ENCODE data around the gene GET4.

DNA sequence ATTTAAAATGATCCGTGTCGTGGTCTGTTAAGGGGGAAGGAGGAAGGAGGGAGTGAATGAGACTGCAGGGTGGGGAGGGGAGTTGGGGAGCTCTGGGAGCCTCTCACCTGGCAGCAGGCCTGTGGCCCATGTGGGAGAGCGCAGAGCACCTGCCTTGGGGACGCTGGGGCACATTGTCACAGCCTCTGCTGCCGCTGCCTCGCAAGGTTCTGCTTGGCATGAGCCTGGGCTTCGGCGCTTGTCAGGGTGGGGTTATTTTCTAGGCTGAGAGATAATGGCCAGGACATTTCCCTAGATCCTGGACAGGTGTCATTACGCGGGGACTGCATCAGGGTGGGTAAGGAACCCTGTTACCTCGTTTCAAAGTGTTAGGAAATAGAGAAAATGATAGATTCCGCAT, 46.3 kb upstream of the GET4 start:
- TF ChIP-seq, protein P1, sequence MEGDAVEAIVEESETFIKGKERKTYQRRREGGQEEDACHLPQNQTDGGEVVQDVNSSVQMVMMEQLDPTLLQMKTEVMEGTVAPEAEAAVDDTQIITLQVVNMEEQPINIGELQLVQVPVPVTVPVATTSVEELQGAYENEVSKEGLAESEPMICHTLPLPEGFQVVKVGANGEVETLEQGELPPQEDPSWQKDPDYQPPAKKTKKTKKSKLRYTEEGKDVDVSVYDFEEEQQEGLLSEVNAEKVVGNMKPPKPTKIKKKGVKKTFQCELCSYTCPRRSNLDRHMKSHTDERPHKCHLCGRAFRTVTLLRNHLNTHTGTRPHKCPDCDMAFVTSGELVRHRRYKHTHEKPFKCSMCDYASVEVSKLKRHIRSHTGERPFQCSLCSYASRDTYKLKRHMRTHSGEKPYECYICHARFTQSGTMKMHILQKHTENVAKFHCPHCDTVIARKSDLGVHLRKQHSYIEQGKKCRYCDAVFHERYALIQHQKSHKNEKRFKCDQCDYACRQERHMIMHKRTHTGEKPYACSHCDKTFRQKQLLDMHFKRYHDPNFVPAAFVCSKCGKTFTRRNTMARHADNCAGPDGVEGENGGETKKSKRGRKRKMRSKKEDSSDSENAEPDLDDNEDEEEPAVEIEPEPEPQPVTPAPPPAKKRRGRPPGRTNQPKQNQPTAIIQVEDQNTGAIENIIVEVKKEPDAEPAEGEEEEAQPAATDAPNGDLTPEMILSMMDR (IDR thresholded peaks at IDR 0.05 in 2 of 3, conservative IDR thresholded peaks at IDR 0.05 in 1 of 3; ENCODE audit: control insufficient read depth in 2 of 3, extremely low read depth in 1 of 3, insufficient read depth in 1 of 3, low read depth in 3 of 3, low read length in 3 of 3) = no peak
- TF ChIP-seq TCF3 (IDR thresholded peaks at IDR 0.05; ENCODE audit: borderline replicate concordance, insufficient read depth, low read depth, low read length) = no peak
- TF ChIP-seq GABPA (IDR thresholded peaks at IDR 0.05; ENCODE audit: low read depth) = no peak
- TF ChIP-seq, protein P2, sequence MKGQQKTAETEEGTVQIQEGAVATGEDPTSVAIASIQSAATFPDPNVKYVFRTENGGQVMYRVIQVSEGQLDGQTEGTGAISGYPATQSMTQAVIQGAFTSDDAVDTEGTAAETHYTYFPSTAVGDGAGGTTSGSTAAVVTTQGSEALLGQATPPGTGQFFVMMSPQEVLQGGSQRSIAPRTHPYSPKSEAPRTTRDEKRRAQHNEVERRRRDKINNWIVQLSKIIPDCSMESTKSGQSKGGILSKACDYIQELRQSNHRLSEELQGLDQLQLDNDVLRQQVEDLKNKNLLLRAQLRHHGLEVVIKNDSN (IDR thresholded peaks at IDR 0.05; ENCODE audit: borderline replicate concordance, extremely low read length, insufficient read depth, low read depth, low read length) = no peak
- no peak for TF ChIP-seq SUZ12 (IDR thresholded peaks at IDR 0.05; ENCODE audit: unreplicated experiment)
- TF ChIP-seq, protein P3, sequence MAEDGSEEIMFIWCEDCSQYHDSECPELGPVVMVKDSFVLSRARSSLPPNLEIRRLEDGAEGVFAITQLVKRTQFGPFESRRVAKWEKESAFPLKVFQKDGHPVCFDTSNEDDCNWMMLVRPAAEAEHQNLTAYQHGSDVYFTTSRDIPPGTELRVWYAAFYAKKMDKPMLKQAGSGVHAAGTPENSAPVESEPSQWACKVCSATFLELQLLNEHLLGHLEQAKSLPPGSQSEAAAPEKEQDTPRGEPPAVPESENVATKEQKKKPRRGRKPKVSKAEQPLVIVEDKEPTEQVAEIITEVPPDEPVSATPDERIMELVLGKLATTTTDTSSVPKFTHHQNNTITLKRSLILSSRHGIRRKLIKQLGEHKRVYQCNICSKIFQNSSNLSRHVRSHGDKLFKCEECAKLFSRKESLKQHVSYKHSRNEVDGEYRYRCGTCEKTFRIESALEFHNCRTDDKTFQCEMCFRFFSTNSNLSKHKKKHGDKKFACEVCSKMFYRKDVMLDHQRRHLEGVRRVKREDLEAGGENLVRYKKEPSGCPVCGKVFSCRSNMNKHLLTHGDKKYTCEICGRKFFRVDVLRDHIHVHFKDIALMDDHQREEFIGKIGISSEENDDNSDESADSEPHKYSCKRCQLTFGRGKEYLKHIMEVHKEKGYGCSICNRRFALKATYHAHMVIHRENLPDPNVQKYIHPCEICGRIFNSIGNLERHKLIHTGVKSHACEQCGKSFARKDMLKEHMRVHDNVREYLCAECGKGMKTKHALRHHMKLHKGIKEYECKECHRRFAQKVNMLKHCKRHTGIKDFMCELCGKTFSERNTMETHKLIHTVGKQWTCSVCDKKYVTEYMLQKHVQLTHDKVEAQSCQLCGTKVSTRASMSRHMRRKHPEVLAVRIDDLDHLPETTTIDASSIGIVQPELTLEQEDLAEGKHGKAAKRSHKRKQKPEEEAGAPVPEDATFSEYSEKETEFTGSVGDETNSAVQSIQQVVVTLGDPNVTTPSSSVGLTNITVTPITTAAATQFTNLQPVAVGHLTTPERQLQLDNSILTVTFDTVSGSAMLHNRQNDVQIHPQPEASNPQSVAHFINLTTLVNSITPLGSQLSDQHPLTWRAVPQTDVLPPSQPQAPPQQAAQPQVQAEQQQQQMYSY (CRISPR knock-in tag; IDR thresholded peaks at IDR 0.05) = no peak
- TF ChIP-seq KAT2A (conservative IDR thresholded peaks at IDR 0.05; ENCODE audit: control insufficient read depth, low read depth, low read length) = no peak
